NCI-H1930 (cell line): ENCODE measurements around the gene PLK5.

Experiments
- DNase-seq, 2 experiments: peaks; one replicate each; lab custom pipeline; 2025; lab: John Stamatoyannopoulos, UW

Gene PLK5

DNA sequence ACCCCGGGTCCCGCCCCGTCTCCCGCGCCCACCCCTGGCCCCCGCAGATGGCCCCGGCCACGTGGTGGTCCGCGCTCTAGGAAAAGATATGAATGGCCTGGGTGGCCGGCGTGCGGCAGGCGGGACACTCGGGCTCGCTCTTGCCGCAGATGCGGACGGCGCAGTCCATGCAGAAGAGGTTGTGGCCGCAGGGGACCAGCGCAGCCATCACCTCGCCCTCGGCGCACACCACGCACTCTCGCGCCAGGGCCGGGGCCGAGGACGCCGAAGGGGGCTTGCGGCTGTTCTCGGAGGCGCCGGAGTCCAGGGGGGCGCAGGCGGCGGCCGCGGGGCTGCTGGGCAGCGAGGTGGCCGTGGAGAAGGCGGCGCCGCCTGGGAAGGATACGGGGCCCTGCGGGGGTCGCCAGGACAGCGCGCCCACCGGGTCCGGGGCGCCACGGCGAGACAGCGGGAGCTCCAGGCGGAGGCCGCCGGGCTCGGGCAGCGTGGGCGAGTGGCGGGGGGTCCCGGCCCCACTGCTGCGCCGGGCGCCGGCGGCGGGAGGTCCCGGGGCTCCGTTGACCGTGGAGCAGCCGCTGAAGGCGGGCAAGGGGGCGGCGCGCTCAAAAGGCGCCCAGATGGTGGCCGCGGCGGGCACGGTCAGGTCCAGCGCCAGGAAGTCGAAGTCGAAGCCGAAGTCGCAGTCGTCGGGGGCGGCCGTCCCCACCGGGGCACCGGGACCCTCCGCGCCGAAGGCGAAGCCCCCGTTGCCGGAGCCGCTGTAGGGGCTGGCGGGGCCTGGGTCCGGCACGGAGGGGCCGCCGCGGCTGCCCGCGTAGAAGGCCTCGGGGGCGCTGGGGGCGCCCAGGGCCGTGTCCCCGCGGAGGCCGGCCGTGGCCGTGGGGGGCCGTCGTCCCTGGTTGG is 31.9 kb downstream of the PLK5 start:
- no peak for DNase-seq

DNA sequence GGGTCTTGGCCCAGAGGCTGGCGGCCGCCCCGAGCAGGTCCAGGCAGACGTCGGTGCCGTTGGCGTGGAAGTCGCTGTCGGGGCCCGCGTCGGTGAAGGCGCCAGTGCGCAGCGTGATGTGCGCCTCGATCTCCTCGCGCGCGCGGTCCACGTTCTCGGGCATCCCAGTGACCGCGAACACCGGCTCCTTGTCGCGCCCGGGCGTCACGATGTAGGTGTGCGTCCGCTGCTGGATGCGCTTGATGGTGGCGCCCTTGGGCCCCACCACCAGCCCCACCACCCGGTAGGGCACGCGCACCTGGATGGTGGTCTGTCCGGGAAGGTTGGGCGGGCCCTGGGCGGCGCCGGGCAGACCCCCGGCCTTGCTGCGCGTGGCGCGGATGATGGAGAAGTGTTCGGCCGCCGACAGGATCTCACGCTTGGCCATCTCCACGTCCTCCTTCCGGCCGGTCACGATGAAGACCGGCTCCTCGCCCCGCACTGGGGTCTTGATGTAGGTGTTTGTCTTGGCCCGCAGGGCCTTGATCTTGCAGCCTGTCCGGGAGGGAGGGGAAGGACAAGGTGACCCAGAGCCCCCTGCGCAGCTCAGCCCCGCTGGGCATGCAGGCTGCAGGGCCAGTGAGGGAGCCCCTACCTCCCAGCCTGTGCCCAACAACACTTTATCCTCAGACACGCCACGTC is 32.7 kb downstream of the PLK5 start:
- DNase-seq = no peak

DNA sequence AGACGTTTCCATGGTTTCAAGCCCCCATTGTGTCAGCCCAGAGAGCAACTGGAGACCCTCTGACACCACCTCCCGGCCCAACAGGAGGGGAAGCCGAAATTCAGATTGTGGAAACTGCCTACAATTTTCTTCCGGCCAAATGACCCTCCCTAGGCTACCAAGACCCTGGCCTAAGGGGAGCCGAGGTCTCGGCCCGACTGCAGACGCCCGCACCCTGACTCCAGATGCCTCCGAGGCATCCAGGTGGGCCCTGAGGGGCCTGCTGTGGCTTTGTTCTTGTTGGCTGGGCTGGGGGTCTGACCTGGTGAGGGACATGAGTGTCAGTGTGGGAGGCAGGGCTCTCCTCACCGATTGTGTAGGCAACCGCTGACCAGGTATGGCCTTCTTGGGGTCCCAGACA is 34.7 kb downstream of the PLK5 start:
- DNase-seq = no peak

DNA sequence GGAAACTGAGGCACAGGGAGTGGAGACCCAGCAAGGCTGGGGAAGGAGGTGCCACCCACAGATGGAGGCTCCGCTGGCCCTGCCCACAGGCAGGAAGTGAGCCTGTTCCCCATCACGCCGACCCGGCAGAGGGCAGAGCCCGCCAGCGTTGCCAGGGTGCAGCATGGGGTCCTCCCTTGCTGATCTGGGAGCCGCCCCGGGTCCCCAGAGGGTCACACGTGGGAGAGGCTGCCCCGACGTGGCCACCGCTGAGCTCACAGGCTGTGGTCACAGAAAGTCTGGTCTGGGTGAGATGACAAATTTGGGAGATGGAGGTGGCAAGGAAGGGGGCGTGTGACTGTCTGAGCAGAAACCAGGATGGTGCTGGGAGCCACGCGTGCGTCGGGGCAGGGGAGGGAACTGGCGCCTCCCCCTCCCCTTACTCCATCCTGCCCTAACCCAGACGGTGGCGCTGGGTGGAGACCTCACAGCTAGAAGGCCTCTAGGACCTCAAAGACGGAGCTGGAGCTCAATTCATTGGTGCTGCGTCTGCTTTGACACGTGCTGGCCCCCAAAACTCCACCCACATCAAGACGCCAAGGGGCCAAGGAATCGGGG is 36.5 kb downstream of the PLK5 start:
- DNase-seq = no peak

DNA sequence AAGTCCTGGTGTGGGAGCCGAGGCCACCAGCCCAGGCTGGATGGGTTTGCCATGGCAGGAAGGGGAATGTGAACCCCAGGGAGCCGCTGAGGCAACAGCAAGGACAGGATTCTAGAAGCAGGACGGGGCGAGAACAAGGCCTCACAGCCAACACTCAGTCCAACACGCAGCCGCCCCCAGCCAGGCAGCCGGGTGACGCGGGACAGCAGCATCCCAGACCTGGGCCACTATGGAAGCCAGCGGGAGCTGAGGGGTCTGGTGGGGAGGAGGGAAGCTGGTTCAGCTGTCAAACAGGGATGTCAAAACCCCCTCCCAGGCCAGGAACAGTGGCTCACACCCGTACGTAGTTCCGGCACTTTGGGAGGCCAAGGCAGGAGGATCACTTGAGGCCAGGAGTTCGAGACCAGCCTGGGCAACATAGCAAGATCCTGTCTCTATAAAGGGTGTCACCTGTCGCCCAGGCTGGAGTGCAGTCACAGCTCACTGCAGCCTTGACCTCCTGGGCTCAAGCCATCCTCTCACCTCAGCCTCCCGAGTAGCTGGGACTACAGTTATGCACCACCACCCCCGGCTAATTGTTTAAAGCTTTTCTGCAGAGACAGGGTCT is 37.5 kb downstream of the PLK5 start:
- DNase-seq = no peak

DNA sequence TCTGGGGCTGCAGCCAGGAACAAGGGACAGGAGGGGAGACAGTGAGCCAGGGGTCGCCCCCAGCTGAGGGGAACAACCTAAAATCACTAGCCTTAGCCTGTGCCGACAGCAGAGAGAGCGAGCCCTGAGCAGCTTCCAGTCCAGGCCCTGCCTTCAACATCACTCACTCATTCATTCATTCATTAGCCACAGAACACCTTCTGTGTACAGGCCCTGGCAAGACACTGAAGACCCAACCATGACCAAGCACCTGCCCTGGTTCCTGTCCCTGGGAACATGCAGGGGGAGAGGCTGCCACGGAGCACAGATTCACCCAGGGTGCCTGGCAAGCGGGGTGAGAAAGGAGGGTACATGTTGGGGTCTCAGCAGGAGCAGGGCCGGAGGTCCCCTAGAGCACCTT is 39.4 kb downstream of the PLK5 start:
- DNase-seq = no peak

DNA sequence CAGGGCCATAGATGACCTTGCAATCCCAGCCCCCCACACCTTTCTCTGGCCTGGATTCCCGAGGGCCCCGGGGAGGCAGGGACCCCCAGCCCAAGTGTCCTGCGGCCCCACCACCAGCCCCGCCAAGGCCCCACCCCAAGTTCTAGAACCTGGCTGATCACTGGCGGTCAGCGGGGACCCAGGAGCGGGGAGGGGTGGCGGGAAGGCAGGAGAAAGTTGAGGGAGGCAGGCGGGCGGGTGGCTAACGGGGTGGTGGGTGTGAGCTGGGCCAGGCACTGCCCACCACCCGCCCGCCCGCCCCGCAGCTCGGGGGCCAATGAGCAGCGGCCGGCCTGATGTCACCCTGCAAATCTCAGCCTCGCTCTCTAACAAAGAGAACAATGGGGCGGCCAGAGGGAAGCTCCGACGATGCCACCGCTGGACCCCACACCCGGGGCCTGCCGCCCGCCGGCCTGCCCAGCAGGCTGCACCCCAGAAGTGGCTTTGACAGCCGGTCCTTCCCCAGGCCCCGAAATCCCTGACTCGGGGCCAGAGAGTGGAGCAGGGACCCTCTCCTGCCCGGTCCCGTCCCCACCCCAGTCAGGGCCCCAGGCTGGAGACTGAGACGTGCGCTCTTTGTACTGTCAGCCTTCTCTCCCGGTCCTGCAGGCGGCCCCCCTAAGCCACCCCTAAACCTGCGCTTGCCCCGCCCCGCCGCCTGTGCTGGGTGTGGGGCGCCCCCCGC is 42.7 kb downstream of the PLK5 start:
- no peak for DNase-seq

- DNase-seq = no peak
These were observed 43.4 kb downstream of the PLK5 start for GRCh38 chr19:1567116-1567847.

DNA sequence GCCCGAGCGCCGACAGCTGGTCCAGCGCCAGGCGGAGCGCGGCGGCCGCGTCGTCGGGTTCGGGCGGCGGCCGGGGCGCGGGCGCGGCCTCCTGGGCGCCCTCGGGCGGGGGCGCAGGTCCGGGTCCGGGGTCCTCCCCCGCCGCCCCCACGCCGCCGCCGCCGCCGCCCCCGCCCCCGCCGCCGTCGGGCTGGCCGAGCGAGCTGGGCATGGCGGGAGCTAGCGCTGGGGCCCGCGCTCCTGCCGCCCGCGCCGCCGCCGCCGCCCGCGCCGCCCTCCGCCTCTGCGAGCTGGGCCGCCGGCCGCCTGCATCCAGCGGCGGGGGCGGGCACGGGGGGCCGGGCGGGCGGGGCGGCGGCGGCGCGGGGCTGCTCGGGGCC is 44.0 kb downstream of the PLK5 start:
- DNase-seq = no peak

- peak in 1 of 2 experiments; percentile 61 for DNase-seq
These were observed 44.6 kb downstream of the PLK5 start, which contains the start of gene MEX3D for GRCh38 chr19:1568320-1569019. Gene MEX3D, minus strand, starts transcription at chr19:1568325. Its CDS starts 267 bp downstream, at chr19:1568058.

- DNase-seq = no peak
These were observed 46.1 kb downstream of the PLK5 start for GRCh38 chr19:1569997-1570396.

DNA sequence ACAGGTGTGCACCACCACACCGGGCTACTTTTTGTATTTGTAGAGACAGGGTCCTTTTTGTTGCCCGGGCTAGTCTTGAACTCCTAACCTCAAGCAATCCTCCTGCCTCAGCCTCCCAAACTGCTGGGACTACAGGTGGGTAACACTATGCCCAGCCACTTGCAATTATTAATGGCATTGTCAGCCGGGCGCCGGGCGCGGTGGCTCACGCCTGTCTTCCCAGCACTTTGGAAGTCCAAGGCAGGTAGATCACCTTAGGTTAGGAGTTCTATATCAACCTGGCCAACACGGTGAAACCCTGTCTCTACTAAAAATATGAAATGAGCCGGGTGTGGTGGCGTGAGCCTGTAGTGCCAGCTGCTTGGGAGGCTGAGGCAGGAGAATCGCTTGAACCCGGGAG is 47.0 kb downstream of the PLK5 start:
- no peak for DNase-seq

DNA sequence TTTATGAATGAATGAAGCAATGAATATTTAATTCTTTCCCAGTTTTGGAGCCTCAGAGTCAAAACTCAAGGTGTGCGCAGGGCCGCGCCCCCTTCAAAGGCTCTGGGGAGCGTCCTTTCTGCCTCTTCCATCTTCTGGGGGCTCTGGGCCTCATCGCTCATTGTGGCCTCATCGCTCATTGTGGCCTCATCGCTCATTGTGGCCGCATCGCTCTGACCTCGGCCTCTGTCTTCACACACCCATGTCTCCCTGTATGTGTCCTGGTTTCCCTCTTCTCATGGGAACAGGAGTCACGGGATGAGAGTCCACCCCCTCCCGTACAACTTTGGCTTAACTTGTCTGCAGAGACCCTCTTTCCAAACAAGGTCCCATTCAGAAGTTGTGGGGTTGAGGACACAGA is 47.5 kb downstream of the PLK5 start:
- DNase-seq = no peak

GRCh38 chr19:1572795-1573194 is 48.9 kb downstream of the PLK5 start:
- no peak for DNase-seq

DNA sequence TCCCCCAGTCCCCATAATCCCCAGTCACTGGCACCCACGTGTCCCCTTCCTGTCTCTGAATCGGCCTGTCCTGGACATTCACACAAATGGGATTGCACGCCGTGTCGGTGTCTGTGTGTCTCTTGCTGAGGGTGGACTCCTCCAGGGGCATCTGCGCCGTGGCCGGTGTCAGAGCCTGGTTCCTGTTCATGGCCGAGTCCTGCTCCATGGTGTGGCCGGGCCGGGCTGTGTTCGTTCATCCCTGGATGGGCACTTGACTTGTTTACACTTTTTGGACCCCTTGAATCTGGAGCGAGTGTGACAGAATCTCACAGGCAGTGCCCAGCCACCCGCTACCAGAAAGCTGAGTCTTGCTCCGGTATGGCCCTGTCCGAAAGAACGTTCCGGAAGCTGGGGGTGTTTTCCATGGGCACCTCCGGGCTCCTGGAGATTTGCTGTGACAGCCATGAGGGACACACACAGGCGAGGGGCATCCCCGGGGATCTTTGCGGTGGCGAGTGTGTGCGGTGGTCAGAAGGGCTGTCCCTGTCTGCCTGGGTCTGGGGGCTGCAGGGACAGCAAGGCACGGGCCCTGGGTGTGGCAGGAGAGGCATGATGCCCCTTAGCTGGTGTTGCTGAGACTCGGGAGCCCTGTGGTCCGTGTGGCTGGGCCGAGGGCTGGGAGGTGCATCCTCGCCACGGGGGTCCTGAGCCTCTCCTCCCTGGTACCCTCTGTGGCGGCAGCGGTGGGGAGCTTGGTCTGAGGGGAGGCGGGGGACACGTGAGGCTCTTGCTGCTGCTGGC is 50.7 kb downstream of the PLK5 start:
- DNase-seq = no peak

DNA sequence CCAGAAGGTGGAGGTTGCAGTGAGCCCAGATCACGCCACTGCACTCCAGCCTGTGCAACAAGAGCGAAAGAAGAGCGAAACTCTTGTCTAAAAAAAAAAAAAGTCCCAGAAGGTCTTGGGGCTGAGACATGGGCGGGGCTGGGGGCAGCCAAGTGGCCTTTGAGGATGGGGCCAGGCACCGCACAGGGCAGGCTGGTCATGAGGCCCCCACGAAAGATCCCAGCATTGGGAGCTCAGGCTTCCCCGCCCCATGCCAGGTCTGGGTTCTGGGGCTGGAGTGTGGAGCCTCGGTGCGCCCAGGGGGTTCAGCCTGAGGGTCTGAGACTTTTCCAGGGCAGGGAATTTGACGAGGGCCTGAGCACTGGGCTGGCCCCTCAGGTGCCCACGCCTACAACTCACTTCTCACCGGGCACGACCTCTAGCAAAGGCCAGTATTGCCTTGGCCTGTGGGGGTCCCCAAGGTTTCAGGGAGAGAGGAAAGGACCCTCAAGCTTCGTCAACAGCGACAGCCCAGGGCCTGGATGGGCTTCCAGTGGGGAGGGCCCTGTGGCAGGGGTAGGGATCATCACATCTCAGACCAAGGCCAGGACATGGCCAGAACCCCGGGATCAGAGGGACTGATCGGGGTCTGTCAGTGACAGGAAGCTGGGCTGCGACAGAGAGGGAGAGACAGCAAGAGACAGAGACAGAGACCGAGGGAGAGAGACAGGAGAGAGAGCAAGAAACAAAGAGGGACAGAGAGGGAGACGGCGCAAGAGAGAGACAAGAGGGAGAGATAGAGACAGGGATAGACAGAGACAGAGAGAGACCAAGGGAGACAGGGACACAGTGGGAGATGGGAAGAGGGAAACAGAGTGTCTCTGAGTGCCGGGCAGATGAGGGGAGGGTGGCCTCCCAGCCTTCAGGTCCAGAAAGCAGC is 51.7 kb downstream of the PLK5 start:
- no peak for DNase-seq

DNA sequence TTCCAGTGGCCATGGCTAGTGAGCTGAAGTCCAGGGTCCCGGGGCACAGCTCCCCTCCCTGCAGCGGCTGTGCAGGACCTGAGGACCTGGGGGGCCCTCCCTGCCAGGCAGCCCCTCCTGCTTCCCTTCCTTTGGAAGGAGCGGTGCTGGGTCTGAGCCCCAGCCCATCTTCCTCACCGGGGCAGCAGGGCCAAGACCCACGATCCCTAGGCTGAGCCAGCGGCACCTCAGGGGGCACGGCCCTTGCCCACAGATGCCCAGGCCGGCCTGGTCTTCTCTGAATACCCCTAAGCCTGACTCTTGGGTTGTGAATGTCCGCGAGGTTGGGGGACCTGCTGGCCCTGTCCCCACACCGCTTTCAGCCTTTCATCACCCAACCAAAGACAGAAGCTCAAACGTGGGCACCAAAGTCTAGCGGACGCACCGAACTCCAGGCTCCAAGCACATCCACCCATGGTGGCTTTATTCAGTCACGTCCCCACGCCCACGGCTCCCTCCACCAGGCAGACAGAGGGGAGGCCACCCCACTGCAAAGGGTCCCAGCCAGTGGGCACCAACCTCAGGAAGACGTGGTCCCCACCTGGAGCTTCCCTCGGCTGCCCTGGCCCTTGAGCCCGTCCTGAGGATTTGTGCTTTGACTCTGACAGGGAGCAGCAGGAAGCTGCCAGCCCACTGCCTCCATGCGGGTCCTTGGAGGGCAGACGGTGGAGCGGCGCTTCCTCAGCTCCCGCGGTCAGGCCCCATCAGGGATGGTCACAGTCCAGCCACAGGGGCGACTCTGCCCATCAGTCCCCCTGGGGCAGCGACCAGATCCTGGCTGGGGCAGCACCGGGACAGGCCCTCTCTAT is 52.6 kb downstream of the PLK5 start:
- DNase-seq = no peak
